CD4-positive, alpha-beta T cell treated with Interleukin-4 for 1 hour (primary cell): Measurements from ENCODE around the gene TMPRSS7.
A peak's percentile ranks its signal among the peaks of the same experiment; 100 is the strongest.

Source experiments
- DNase-seq, 2 donors: peaks; one replicate each; pipeline ENCODE4 v3.0.0-alpha.2; 2020 to 2022

The TMPRSS7 gene

DNA sequence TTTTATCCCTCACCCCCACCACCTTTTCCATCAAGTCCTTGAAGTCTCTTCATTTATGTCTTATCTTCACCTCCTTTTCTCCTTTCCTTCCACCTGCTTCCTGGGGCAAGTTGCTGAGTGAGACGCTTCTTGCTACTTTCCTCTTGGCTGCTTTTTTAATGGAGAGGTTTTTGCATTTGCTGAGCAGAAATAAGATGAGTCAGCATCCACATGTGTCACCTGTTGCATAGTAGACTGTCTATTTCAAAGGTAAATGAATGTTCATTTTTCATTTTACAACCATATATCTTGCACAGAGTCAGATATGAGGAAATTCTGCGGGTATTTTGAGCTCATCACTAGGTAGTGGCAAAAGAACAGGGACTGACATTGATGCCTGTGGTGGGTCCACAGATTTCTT, 70.2 kb downstream of the TMPRSS7 start:
- no peak for DNase-seq

DNA sequence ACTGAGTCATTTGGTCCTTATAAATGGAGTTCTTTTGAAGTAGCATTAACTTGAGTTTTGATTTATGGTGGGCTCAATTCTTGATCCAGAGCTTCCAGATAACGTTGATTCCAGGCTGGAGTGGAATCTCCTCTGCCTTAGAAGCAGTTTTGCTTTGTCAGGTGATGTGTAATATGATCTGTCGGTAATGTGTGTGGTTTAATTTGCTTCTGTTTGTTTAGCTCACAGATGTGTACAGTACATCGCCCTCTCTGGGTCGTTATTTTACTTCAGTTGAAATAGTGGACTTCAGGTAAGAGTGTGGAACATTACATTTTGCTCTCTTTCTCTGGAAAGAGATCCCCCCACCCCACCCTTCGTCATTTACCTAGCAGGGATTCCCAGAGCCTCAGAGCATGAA, 74.8 kb downstream of the TMPRSS7 start:
- no peak for DNase-seq

DNA sequence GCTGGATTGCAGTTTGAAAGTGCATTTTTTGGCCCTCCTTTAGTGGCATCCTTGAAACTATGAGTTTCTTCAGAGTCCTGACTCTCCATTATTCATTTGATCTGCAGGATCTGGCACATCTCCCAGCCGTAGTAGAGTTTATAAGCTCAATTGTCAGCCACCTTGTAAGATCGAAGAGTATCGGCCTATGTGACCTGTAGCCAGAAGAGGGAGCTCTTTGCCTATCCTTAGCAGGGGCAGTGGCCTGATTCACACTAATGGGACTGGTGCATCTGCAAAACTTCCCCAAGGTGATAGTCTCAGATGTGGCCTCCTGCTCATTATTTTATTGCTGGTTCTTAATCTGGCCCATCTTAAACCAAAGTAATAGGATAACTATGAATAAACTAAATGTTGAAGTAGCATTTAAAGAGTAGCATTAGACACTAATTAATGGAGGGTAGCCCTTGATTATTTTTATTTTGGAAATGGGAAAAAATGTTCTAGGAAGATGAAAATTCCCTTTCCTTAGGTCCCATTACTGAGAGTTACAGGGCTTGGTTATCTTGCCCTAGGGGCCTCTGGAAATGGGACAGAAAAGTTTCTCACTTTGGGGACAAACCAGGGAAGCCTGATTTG, 77.4 kb downstream of the TMPRSS7 start:
- DNase-seq = peak; percentile 80

DNA sequence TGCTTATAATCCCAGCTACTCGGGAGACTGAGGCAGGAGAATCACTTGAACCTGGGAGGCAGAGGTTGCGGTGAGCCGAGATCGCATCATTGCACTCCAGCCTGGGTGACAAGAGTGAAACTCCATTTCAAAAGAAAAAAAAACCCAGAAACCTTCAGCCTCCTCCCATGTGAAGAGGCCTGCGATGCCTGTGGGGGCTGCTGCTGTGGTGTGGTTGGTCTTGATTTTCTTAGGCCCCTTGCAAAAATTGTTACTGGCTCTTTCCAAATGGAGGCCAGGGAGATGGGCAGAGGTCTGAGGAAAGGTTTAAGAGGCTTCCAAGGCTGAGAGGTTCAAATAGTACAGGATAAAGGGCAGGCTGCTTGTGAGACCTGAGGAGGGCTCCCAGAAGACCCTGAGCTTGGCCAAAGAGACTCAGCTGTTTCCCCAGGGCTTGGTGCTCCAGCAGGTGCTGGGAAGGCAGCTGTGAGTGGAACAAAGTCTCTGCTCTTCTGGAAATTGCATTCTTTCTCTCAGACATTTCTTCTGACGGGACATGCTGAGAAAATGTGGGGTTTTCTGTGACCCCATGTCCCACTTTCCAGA, 80.1 kb downstream of the TMPRSS7 start:
- DNase-seq = no peak

DNA sequence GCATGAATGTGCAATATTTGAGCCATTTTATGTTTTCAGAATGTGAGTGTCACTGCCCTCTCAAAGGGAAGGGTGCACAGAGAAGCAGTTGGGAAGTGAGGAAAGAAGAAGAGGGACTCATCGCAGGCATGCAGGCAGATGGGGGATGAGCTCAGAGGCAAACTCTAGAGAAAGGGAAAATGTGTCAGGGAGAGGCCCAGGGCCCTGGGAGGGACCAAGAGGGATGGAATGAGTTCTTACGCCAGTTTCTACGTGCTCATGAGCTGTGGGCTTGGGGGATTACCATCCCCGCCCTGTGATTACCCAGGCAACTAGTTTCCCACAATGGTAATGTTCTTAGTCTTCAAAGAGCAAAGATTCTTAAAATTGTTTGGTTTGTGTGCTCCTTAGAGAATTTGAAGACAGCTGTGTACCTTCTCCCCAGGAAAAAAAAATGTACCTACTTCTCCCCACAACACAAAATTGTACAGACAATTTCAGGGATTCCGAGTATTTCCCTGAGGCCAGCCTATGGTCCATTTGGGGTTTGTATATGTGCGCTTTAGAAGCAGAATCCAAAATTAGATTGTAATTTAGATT, 80.7 kb downstream of the TMPRSS7 start:
- no peak for DNase-seq

DNA sequence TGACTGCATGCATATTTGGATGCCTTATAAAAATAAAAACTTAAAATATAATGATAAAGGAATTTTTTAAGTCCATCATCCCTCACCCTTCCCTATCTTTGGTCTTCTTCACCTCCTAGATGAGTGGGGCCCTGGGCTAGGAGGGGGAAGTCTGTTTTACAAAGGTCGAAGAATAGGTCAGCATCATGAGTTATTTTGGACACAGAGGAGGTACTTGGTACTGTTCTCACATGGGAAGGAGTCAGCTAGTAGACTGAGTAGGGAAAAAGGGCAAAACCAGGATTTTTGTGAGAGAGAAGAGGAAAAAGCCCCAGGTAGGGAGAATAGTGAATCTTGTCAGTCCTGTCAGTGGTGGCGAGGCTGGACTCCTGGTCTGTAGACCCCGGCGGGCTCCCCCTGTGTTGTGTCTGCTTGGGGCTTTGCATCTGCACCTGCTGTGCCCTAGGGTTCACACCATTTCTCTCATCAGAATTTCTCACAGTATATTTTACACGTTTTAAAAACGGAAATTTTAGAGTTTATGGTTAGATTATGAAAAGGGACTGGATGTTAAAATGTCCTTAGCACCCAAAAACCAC, 81.4 kb downstream of the TMPRSS7 start:
- DNase-seq = no peak

DNA sequence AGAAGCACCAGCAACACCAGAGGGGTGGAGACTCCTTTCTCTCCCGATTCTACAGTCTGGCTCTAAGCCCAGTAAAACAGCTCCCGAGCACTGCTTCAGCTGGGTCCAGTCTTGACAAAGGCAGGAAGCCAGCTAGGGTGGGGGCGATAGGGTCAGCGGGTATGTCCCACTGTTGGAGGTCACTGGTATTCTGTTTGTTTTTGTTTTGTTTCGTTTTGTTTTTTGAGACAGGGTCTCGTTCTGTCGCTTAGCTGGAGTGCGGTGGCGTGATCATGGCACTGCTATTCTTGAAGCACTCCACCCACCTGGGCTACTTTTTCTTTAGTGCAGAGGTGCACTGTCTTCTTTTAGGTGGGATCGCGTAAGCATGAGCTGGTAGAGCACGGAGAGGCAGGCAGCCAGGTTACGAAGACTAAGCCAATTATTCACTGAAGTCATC, 82.2 kb downstream of the TMPRSS7 start:
- DNase-seq = no peak

DNA sequence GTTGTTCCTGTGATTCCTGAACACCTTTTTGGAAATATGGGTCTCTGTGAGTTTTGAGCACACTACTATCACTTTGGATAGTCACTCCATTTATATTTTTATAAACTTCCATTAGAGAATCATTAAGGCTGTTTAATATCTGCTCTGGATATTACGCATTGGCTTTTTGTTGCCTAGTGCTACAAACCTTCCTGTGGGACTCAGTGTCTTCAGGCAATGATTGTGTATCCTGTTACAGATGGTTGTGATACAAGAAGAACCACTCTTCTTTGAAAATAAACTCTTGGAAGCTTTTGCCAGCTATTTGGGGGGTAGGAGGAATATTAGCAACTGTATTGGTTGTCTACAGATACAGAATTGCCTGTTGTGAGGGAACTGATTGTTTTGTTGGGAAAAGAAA, 82.9 kb downstream of the TMPRSS7 start:
- no peak for DNase-seq

DNA sequence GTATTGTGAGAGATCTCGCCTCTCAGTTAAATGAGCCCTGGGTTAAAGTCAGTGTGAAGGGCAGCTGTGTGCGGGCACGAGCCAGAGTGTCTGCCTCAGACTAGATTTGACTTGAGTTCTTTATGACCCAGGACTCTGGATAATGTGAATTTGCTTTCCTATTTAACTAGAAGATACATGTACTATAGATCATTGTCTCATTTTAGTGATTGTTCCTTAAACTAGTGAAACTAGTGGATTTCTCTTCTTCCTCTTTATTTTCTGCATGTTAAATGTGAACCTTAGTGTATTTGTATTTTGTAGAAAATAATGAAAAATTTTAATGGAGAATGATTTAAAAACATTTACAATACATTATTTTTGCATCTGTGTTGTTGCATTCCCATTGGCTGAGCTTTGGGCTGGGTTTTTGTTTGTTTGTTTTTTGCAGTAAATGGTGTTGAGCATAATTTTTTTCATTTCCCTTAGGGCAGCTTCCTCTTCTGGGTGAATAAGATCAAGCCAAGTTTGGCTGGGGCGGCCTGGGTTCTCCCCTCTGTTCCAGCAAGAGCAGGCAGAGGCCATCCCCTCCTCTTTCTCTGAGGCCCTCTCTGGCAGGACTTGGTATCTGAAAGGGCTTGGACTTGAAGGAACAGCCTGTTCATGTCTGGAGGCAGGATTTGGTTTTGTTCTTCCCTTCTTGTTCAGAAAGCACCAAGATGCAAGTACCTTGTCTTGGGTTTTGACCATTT, 83.5 kb downstream of the TMPRSS7 start:
- DNase-seq = peak in 1 of 2 donors; percentile 58

DNA sequence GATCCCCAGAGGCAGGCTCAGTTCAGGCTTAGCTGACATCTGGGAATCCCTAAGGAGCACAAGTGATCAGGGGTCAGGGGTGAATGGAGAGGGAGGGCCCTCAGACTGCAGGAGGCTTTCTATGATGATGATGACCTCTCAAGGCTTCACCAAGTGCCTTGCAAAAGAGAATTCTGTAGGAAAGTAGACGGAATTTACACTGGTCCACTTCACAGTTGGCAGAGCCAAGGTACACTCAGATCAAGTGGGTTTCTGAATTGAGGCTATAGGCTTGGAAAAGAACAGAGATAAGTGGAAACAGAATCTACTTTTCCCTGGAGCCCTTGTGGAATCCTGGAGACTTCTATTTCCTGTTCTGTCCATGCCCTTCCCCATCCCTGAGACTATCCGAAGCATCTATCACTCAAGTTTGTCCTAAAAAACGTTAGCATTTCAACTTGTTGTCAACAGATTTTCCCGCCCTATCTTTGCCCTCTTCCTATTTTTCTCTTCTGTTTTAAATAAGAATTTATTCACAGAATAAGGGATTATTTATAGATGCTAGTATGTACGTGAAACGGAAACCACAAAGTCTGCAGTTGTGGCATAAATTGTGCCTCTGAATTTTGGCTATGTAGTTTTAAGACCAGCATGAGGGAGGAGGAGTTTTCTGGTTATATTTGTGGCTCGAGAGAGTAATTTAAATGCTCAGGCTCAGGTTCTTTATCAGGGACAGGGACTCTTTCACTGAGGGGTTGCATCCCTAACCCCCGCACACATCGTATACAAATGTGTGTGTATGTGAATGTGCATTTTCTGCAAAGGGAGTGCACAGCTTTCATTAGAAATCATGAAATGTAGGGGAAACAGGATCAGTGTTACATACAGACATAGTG, 85.7 kb downstream of the TMPRSS7 start:
- no peak for DNase-seq

DNA sequence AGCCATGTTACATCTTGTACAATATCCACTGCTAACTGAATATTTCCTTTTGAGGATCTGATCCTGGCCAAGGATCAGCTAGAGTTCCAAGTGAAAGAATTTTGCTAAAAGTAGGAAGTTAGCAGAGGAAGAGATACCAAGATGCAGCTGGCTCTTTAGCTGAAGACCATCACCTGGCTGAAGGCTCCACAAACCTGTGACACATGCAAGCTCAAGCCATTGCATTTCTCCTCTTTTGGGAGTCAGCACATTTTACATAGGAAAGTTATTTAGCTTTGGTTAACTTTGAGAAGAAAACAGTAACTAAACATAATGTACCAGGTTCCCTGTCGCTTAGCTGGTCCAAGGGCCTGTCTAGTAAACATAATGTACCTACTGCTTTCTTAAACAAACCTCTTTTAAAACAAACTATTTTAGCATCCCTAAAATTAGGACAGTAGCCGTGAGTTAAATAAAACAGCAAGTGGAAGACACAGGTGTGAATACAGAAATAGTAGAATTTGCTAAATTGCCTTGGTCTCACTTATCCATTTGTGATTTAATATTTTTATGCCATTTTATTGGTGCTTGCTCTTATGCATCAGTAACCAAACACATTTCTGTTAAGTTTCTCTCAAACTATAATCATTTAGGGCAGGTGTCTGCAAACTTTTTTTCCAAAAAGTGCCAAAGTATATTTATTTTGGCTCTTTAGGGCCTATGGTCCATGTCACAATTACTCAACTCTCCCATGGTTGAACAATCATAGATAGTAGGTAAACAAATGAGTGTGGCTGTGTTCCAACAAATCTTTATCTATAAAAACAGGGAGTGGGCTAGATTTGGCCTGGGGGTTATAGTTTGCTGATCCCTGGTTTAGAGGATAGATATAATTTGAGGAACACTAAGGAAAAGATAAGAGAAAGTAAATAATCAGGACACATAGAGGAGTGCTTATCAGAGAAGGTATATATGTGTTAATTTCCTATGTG, 87.3 kb downstream of the TMPRSS7 start:
- DNase-seq = no peak

DNA sequence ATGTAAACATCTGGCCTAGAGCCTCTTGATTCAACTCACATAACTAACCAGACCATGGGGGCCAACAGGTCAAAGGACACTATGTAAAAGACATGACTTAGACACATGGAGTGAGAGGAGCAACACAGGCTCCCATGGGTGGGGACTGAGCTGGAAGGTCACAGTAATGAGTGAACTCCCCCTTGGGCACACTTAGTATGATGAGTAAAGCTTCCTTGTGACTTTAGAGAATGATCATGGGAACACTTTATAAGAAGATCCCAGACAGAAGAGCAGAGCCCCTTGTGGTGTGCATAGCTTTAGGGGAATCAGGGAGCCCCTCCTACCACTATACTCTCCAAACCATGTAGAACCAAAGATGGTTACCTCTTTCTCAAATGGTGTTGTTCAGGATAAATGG, 88.3 kb downstream of the TMPRSS7 start:
- no peak for DNase-seq

DNA sequence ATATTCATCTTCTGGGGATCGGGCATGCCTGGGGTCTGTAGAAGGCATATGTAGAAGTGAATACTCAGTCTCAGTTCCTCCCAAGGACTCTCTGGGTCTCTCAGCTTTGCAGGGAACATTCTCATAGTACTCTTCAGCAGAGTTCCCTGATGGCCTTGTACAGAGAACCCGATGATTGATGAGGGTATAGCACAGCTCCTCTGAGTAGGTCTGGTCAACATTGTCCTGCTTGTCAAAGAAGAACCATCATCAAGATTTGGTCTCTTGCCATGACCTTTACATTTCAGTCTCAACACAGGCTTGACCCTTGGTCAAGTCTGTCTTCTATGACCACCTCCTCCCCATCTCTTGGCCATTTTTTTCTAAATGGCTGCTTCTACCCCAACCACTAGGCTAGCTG, 89.0 kb downstream of the TMPRSS7 start:
- DNase-seq = no peak

DNA sequence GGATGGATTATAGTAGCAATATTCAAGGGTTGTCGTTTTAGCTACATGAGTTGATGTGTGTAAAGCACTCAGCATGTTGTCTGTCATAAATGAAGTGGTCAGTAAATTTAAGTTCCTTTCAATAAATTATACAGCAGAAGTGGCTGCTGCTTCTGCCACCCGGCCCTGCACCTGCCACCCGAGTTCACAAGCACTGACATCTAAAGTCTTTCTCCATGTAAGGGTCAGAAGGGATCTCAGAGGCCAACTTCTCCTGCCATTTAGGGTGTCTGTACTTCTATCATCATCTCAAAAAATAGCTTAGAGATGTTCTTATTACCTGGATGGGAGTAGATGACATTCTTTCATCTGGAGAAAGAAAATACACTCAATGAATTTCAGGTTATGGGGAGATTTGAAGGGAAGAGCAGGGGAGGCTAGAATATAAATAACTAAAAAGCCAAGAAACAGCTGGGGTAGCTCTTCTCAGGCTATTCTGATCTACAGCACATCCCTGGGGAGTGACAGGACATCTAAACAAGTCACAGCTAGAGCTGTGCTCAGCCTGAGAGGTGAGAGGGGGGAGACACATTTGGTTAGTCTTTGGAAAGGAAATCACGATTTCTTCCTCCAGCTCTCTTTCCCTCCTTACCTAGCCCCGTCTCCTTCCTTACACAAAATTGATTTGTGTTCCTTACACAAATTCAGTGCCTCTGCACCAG, 90.5 kb downstream of the TMPRSS7 start:
- DNase-seq = no peak

DNA sequence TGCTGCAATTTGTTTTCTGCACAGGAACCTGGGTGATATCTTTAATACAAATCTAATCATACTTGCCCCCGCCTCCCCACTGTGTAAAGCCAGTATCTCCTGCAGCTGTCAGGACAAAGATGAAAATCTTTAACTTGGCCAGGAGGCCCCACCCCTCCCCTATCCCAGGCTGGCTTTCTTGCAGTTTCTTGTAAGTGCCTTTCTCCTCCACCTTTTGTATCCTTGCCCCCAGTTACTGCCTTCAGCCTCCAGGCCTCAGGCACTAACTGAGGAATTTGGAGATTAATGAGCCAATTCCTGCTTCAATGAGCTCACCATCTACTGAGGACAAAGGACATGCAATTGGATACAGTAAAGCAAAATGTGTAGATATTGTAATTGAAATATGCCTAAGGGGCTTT, 92.0 kb downstream of the TMPRSS7 start:
- no peak for DNase-seq

DNA sequence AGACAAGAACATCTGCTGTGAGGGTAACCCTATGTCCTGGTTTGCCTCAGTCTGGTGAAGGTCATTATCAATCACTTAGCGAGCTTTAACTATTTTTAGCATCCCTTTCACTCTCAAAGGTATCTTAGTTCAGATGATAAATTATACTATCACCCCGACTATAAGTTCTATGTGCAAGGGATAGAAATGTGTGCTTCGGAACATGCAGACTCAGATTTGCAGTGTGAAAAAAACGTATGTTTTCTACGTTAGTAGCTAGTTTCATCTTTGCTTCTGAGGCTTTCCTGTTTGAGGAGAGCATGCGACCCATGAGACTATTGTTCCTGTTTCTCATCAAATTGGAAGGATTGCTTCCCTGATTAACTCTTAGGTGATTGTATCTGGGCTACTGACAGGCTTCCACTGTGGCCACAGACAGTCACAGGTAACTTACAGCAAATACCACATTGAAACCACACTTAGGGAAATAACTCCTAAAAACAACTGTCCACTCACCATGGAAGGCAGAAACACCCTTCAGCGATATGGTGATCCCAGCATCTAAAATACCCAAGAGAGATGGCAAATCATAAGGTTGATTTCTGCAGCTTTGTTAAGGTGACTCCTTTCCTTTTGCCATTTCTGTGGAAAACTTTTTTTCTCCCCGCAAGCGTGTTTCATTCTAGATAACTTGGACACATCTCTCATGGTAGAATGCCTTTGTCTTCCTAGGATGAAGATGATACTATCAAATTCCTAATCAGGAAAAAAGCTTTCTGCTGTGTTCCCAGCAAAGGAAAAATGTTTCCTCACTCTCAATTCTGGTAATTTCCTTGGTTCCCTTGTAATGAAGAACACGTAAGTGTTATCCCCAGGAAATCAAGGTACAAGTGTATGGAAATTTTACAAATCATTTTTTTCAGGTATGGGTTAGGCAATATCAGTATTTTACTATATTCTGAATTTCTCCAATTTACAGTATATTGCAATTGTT, 93.3 kb downstream of the TMPRSS7 start:
- DNase-seq = peak in 1 of 2 donors; percentile 36

DNA sequence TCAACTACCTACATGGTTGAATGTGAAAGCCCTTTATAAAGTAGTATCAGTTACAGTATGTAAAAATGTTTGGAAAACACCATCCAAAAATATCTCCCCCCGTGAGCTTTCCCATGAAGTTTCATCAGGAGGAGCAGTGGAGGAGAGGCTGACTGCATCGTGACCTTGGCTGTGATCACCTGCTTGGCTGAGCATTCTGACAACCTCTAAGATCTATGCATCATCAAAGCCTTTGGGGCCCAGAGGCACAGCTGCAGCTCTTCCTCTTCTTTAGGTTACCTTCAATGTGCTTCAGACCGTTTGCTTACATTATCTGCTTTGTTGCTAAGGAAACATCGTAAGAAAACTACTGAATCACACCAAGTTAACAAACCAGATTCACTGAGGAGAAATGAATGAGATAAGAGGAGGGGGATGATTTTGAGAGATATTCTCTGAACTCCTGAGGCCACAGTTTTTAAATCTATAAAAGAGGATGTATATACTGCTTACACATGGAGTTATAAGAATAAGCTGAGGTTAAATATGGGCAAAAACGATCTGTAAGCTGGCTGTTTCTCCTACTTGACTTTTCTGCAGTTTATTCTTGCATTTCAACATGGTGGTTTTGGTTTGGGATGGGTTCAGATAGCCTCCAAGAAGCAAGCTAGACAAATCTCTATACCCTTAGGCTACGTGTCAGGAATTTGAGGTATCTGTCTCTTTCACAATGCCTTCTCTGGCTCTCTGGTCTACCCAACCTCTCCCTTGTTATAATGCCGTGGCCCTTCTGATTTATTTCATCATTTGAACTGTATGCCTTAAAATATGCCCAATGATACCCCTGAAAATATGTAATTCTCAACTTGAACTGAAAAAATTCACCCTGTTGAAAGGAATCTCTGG, 94.5 kb downstream of the TMPRSS7 start:
- peak; percentile 84 to 85 for DNase-seq

DNA sequence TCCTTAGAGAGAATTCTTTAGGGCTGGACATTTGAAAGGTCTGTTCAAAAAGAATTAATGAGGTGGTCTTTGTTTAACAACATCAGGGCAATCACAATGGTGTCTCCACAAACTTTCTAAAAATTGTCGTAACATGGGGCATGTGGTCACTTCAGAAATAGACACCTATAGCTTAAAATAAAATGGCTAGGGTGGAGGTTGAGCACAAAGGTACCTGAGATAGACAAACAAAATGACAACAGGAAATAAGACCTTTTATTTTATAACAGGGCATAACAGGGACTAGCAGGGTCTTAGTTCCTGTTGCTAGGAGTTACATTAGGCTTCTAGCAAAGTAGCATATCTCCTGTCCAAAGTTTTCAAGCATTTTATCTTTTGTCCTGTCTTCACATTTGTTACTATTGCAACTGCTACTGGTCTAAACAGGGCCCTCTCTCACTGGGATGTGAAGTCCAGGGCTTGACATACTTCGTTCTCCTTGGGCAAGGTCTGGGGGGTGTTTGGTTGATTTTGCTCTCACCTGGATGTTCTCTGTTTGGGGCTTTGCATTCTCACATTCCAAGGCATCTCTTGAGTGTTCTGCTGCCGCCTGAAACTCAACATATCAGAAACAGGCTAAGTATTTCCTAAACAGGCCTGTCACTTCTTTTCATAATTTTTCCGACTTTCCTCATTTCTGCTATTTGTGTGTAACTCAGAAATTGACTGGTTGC, 95.5 kb downstream of the TMPRSS7 start:
- DNase-seq = no peak
